Bronchial epithelial cell (primary cell): Measurements from ENCODE around the gene SLC52A3. TPM values are rescaled to one million over a fixed set of nuclear protein-coding genes. Genes with fewer than 3 reads are reported as not detected.
A peak's percentile ranks its signal among the peaks of the same experiment; 100 is the strongest.
"Not testable (repeated sequence)": the region's sequence is repeated elsewhere in the genome, so short reads cannot be mapped to it uniquely, and the experiment has no call there.

ENCODE experiments used
- DNase-seq: peaks from one replicate; pipeline ENCODE4 v3.0.0-alpha.2; 2010; ENCODE audit warnings: low read depth
- FAIRE-seq: peaks from 2 replicates; lab custom pipeline; 2011; peaks lifted over from hg19 to GRCh38; lab: Jason Lieb, UNC
- H3K27me3 ChIP-seq: 2 replicates; pipeline ENCODE4 v1.5.1; 2011; ENCODE audit warnings: low read length; ENCODE audit not compliant: control insufficient read depth, insufficient read depth
- H3K36me3 ChIP-seq: 2 replicates; pipeline ENCODE4 v1.5.1; 2011; ENCODE audit warnings: low read length; ENCODE audit not compliant: control insufficient read depth, insufficient read depth
- H3K4me3 ChIP-seq: 2 replicates; pipeline ENCODE4 v1.5.1; 2011; ENCODE audit warnings: mild to moderate bottlenecking, low read depth, low read length, control low read depth
- total RNA-seq: library from RNA; depleted of rRNA; stranded (reverse); fragments of >200 nt; gene quantifications from 2 replicates; pipeline ENCODE4 v1.2.1, GENCODE V29; 2014
- TF ChIP-seq, protein P1 (sequence below): IDR thresholded peaks from 2 replicates; pipeline ENCODE4 v1.5.1; 2011; ENCODE audit warnings: mild to moderate bottlenecking, moderate library complexity, low read length, control low read depth, inconsistent platforms; ENCODE audit not compliant: insufficient read depth, severe bottlenecking

The SLC52A3 gene
- total RNA-seq, 1 donor from 2014 or later, result 0.53 TPM

DNA sequence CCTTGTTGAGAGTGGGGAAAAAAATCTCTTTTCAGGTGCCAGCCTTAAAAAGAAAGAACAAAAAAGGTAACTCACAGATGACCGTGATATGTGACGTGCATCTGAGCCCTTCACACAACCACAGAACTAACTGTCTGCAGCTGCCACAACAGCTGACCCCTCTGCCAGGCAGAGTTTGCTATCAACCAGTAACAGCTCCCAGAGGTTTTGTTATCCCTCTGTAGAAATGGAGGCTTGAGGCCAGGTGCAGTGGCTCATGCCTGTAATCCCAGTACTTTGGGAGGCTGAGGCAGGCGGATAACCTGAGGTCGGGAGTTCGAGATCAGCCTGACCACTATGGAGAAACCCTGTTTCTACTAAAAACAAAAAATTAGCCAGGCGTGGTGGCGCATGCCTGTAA lies 42.8 kb downstream of the SLC52A3 start:
- TF ChIP-seq, protein P1, sequence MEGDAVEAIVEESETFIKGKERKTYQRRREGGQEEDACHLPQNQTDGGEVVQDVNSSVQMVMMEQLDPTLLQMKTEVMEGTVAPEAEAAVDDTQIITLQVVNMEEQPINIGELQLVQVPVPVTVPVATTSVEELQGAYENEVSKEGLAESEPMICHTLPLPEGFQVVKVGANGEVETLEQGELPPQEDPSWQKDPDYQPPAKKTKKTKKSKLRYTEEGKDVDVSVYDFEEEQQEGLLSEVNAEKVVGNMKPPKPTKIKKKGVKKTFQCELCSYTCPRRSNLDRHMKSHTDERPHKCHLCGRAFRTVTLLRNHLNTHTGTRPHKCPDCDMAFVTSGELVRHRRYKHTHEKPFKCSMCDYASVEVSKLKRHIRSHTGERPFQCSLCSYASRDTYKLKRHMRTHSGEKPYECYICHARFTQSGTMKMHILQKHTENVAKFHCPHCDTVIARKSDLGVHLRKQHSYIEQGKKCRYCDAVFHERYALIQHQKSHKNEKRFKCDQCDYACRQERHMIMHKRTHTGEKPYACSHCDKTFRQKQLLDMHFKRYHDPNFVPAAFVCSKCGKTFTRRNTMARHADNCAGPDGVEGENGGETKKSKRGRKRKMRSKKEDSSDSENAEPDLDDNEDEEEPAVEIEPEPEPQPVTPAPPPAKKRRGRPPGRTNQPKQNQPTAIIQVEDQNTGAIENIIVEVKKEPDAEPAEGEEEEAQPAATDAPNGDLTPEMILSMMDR, result no peak
- Histone ChIP-seq H3K27me3 (peaks cover 9% of the 10 kb centered on the region), H3K4me3 (no peak overlapping the region), H3K36me3 (no peaks in the 10 kb centered on the region)
- FAIRE-seq, result no peak
- DNase-seq, result no peak

DNA sequence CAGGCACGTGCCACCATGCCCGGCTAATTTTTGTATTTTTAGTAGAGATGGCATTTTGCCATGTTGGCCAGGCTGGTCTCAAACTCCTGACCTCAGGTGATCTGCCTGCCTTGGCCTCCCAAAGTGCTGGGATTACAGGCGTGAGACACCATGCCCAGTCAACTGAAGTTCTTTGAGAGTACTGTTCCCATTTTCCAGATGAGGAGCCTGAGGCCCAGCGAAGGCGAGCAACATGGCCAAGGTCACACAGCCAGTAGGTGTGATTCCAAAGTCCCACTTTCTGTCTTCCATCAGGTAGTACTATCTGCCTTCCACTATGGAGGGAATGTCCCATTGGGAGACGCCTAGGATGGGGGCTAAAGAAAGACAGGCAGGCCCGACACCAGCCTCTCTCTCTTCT lies 43.5 kb downstream of the SLC52A3 start:
- H3K36me3 ChIP-seq, H3K27me3 ChIP-seq, DNase-seq, H3K4me3 ChIP-seq, FAIRE-seq: not testable (repeated sequence)

DNA sequence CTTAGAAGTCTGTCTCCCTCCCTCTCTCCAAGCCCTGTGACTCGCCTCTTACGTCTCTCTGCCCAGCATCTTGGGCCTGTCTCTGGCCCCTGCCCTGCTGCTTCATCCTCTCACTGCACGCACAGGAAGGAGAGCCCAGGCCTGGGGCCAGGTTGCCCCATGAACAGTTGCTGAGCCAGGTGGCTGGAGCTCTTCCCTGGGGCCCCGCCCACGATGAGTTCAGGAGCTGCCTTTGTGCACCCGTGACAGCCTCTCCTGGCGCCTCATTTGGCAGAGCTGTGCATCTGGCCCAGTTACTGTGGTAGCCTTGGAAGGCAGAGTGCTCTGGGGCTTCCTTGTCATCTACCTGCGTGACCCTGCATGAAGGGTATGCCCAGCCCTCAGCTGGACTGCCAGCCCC lies 44.5 kb downstream of the SLC52A3 start:
- H3K4me3 ChIP-seq, result no peak overlapping the region
- peaks cover 6% of the 10 kb centered on the region for H3K27me3 ChIP-seq
- no peaks in the 10 kb centered on the region for H3K36me3 ChIP-seq
- TF ChIP-seq, protein P1, result no peak
- FAIRE-seq (peak; percentile 47), DNase-seq (peak; percentile 55)

DNA sequence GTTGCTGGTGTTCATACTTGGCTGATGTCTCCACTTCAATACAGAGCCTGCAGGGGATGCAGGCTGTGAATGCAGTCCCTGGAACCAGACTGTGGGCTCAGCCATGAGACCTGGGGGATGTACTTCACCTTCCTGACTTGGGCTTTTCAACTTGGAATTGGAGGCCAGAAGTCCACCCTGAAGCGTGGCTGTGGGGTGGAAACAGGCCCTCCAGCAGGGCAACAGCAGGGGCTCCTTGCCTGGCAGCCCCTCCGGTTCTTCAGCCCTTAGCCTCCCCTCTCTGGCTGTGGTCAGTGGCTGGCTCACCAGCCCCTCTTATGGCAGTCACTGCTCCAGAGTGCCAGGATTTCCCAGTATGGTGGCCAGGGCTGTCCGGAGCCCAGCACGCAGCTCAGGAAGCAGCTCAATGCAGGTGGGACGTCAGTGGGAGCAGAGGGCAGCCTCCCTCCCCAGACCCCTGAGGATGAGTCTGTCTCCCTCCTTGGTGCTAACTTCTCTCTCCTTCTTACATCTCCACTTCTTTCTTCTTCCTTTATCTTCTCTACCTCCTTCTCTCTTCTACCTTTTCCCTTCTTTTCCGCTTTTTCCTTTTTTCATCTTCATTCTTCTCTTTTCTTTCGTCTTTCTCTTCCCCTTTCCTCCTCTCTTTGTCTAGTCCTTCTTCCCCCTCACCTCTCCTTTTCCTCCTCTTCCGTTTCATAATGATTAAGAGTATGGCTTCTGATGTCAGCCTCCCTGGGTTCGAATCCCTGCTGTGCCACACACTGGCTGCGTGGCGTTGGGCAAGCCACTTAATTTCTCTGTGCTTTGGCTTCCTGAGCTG lies 45.3 kb downstream of the SLC52A3 start:
- peaks cover 6% of the 10 kb centered on the region for H3K27me3 ChIP-seq
- no peak overlapping the region for H3K4me3 ChIP-seq
- TF ChIP-seq, protein P1, result no peak

DNA sequence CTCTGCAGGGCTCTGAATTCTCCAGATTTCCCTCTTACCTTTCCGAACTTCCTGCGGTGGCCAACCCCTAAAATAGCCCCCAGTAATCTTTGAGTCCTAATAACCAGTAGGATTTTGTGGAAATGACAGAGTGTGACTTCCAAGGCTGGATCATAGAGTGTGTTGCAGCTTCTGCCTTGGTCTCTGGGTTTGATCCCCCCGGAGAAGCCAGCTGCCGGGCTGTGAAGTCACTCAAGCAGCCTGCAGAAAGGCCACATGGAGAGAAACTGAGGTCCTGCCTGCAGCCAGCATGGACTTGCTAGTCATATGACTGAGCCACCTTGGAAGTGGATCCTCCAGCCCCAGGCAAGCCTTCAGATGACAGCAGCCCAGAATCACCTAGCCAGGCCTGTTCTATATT lies 46.4 kb downstream of the SLC52A3 start:
- FAIRE-seq, result no peak
- Histone ChIP-seq H3K27me3 (peaks cover 5% of the 10 kb centered on the region), H3K36me3 (no peaks in the 10 kb centered on the region), H3K4me3 (no peak overlapping the region)
- TF ChIP-seq, protein P1, result no peak
- DNase-seq, result no peak

More for the DNA sequence above, 45.3 kb downstream of the SLC52A3 start:
- H3K36me3 ChIP-seq, result no peaks in the 10 kb centered on the region
- FAIRE-seq, result no peak
- DNase-seq, result no peak

DNA sequence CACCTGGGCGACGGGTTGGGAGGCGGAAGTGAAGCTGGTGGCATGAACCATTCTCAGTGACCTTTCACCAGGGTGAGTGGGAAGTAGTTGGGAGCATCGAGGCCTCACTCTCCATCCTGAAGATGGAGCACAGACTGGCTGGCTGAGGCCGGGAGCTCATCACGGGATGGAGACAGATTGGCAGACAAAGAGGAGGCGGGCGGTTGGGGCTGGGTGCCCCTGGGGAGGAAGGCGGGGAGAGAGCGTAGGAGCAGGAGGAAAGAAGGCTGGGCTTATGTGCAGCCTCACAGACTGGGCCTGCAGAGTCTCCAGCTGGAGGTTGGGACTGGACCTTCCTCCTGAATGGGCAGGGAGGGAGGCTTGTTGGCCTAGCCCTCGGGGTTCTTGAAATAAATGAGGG lies 48.5 kb downstream of the SLC52A3 start:
- no peak for DNase-seq
- TF ChIP-seq, protein P1, result no peak
- FAIRE-seq, result no peak
- H3K27me3 ChIP-seq, result no peaks in the 10 kb centered on the region
- no peak overlapping the region for H3K4me3 ChIP-seq
- H3K36me3 ChIP-seq, result no peaks in the 10 kb centered on the region
